ENCODE measurements around the gene EMC1.

Gene EMC1

GRCh38 chr1:19213580-19213979 is 37.7 kb downstream of the EMC1 start:
- DNase-seq: no peak

DNA sequence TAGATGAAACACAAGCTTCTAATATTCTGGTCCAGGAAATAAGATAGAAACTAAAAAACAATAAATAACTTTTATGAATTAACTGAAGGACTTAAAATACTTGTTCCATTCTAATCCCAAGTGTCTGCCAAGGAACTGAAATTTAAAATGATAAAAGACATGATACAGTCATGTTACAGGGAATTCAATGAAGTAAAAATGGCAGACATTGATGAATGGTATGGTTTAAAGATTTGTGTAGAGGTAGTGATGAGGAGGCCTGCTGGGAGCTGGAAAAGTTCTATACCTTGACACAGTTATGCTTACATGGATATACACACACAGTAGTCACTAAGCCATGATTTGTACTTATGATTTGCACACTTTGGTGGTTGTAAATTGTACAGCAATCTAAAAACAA is 39.2 kb downstream of the EMC1 start:
- DNase-seq: no peak

DNA sequence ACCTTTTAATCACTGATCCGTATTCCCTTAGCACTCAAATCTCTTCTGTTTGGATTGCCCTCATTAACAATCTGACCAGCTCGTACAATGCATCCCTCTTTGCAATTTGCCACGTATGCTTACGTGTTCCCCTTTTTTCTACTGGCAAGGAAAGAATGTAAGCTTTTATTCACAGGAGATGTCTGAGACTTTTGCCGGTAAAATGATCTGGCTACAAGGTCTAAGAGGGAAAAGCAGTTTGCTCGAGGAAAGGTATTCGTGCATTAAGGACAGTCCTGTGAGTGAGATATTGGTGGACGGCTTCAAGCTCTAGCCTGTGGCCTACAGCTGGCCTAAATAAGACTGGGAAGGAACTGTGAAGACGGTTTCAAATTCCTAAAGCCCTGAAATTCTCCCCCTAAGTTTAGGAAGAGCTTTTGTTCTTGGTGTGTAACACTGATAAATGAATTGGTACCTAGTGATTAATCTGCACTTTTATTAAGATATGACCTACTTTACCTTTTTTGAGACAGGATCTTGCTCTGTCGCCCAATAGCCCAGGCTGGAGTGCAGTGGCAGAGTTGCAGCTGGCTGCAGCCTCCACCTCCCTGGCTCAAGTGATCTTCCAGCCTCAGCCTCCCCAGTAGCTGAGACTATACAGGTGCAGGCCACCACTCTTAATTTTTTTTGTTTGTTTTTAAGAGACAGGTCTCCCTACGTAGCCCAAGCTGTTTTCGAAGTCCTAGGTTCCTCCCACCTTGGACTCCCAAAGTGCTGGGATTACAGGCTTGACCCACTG is 40.4 kb downstream of the EMC1 start:
- DNase-seq: peak; percentile 13

- peak; percentile 93 for DNase-seq
These were observed 41.1 kb downstream of the EMC1 start, which contains the start of gene UBR4 for GRCh38 chr1:19209990-19210771. TSS of gene UBR4 (minus strand) at chr1:19210266. CDS start at chr1:19210248, 18 bp downstream.

DNA sequence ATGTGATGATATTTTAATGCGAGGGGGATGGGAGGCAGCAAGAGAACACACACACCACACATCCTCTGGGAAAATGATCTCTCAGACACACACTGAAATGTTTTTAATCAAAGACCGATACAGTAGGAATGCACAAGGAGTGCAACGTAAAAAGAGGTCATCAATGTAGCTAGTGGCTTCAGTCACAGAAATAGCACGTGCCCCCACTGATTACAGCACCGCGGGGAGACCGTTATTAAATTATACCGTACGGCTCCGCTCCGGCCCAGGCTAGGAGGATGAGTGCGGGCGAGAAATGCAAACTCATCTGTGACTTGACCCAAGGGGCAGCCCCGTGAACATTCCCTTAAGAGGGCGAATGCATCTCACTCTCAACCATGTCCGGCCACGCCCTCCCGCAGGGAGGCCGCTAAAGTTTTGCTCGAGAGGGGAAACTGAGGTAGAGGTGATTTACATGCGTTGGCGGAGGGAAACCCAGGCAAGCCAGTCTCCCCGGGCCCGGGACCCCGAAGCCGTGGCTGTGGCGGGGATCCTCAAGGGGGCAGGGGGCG is 41.8 kb downstream of the EMC1 start:
- peak; percentile 42 for DNase-seq

GRCh38 chr1:19208710-19209438 is 42.5 kb downstream of the EMC1 start:
- peak; percentile 27 for DNase-seq

GRCh38 chr1:19206947-19207346 is 44.4 kb downstream of the EMC1 start:
- DNase-seq: no peak

- DNase-seq: no peak
These were observed 45.5 kb downstream of the EMC1 start for GRCh38 chr1:19205845-19206244.

- no peak for DNase-seq
These were observed 45.9 kb downstream of the EMC1 start for GRCh38 chr1:19205403-19205802.

DNA sequence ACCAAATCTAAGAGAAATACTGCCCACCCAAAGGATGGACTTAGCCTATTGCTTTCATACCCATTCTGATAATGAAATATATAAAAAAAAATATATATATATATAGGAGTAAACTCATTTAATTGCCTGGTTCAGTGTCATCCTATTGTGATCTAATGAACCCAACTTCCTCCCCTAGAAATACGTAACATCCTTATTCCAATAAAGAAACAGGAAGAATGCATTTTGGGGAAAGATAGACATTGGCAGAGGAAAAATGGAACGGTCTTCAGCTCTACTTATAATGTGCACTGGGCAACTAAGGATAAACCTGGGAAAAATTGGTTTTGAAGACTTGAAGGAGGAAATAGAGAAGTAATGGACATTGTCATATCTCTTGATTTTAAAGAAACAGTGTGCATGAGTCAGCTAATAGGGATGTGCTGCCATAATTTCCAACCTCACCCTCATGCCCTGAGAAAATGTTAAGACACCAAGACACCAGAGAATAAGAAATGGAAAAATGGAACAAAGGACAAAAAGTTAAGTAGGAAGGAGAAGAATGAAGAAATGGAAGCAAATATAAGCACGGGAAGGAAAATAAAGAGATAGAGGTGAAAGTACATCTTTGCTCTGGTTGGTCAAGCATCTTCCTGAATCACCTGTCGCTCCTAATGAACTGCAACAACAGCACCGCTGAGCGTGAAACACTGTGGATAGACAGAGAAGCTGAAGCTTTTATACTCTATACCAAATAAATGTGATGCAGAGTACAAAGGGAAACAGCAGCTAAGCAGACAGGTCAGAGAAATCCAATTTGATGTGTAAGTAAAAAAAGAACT is 46.7 kb downstream of the EMC1 start:
- DNase-seq: peak; percentile 30

GRCh38 chr1:19203440-19203839 is 47.9 kb downstream of the EMC1 start:
- peak; percentile 38 for DNase-seq

GRCh38 chr1:19202396-19202795 is 48.9 kb downstream of the EMC1 start:
- no peak for DNase-seq

GRCh38 chr1:19199969-19200604 is 51.2 kb downstream of the EMC1 start:
- no peak for DNase-seq

GRCh38 chr1:19199329-19199968 is 51.9 kb downstream of the EMC1 start:
- DNase-seq: no peak

- DNase-seq: no peak
These were observed 52.5 kb downstream of the EMC1 start for GRCh38 chr1:19198820-19199219.

DNA sequence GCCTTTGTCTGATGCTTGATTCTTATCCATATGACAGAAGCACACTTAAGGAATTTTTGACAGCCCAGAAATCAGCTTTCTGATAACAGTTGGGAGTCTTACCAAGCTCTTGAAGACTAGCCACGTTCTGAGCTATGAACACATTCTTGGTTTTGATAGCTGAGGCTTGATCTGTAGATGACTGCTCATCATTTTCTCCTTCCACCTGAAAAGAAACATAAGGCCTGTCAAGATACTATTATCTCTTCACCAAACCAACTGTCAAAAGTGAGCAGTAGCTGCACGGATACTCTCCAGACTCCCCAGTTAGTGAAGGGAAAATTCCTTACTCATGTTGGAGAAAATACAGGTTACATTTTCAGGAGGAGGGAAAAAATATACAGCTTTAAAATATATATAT is 53.5 kb downstream of the EMC1 start:
- no peak for DNase-seq

- DNase-seq: no peak
These were observed 55.0 kb downstream of the EMC1 start for GRCh38 chr1:19196331-19196730.

GRCh38 chr1:19193004-19193403 is 58.3 kb downstream of the EMC1 start:
- DNase-seq: no peak

DNA sequence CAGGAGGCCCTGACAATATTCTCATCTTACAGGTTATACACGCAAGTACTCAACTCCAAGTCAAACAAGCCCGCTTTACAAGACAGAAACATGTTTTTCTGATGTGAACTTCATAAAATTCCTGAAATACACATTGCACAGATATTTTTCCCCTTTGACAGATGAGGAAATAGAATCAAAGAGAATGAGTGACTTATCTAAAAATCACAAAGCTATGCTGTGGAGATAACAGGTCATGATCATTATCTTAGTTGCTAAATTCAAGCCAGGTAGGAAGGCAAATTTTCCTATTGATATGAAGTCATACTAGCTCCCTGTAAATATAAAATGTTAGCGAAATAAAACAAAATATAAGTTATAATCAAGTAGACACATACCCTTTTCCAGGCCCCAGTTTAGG is 59.5 kb downstream of the EMC1 start:
- DNase-seq: no peak

DNA sequence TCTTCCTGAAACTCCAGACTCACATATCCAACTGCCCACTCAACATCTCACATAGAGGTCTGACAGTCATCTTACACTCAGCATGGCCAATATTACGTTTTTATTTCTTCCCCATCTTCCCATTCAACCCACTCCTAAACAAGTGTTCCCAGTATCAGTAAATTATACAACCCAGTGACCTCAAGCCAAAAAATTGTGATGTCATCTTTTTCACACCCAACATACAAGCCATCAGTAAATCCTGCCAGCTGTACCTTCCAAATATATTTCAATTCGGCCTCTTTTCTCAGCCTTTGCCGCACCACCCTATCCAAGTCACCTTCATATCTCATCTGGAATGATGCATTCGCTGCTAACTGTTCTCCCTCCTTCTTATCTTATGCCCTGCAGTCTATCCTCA is 60.9 kb downstream of the EMC1 start:
- no peak for DNase-seq

GRCh38 chr1:19189270-19189669 is 62.1 kb downstream of the EMC1 start:
- DNase-seq: no peak
